Suprapubic skin (tissue), 4 donors: ENCODE results near the gene TOMM40.
"Not testable (repeated sequence)": the region's sequence is repeated elsewhere in the genome, so short reads cannot be mapped to it uniquely, and the experiment has no call there.

Experiments used
- CTCF ChIP-seq, 2 donors: fragments of 200-600 bp in 1 of 2; fragments of 450-650 bp in 1 of 2; sonication (generic) in 1 of 2; IDR thresholded peaks; one replicate each; pipeline ENCODE4 v1.5.1; 2016 to 2019; ENCODE audit warnings: antibody characterized with exemption in 2 of 2, mild to moderate bottlenecking in 1 of 2, moderate library complexity in 1 of 2
- EP300 ChIP-seq: sonication (generic); formaldehyde crosslinking; IDR thresholded peaks from one replicate; pipeline ENCODE4 v1.6.1; 2017; ENCODE audit warnings: antibody characterized with exemption
- POLR2A ChIP-seq, 2 donors: fragments of 450-650 bp; IDR thresholded peaks; one replicate each; pipeline ENCODE4 v1.6.1; 2017; ENCODE audit warnings: antibody characterized with exemption in 2 of 2, mild to moderate bottlenecking in 2 of 2, moderate library complexity in 2 of 2
- POLR2AphosphoS5 ChIP-seq, 3 donors: sonication (generic); formaldehyde crosslinking; IDR thresholded peaks; one replicate each; pipeline ENCODE4 v1.6.1; 2017; ENCODE audit warnings: antibody characterized with exemption in 3 of 3

GRCh38 chr19:44882619-44883397 lies 8.2 kb upstream of the TOMM40 start:
- not testable (repeated sequence) for TF ChIP-seq CTCF (IDR thresholded peaks at IDR 0.05); POLR2A (IDR thresholded peaks at IDR 0.05); POLR2AphosphoS5 (IDR thresholded peaks at IDR 0.05); EP300
